T-helper 2 cell (primary cell): ENCODE measurements around the gene PPARA.
A peak's percentile ranks its signal among the peaks of the same experiment; 100 is the strongest.
"Not testable (repeated sequence)": the region's sequence is repeated elsewhere in the genome, so short reads cannot be mapped to it uniquely, and the experiment has no call there.

Experiments used
- DNase-seq, 5 experiments: peaks; one replicate each; pipeline versions ENCODE4 v3.0.0 to v3.0.0-alpha.2; 2012 to 2022

PPARA gene

DNA sequence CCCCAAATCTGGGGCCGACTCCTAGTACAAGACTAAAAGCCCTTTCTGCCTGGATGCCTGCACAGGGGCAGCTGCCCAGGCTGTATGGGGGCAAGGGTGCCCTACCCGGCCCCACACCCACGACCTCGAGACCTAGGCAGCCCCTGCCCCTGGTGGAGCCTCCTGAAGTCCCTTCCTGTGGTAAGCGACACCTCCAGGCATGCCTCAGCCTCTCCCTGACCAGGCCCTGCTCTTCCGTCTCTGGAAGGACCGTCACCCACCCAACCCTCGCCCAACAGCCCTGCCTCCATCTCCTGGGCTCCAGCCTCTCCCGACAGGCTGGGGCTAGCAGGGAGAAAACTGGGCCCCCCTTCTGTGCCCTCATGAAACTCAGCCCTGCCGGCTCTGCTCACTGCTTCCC lies 22.8 kb upstream of the PPARA start:
- no peak for DNase-seq

DNA sequence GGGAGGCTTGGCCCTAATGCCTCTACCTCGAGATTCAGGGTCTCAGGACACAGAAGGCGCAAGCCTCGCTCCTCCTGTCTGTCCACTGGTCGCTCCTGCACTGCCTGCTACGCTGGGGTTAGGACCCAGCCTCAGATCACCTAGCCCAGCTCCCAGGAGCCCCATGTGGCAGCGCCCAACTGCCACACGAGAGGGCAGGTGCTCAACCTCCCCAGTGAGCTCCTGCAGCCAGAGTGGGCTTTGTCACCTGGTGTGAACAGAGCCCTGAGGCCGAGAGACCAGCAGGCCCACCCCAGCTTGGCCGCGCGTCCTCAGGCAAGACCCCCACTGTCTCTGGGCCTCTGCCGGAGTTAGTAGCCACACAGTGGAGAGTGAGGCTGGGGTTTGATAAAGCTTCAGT lies 21.7 kb upstream of the PPARA start:
- no peak for DNase-seq

DNA sequence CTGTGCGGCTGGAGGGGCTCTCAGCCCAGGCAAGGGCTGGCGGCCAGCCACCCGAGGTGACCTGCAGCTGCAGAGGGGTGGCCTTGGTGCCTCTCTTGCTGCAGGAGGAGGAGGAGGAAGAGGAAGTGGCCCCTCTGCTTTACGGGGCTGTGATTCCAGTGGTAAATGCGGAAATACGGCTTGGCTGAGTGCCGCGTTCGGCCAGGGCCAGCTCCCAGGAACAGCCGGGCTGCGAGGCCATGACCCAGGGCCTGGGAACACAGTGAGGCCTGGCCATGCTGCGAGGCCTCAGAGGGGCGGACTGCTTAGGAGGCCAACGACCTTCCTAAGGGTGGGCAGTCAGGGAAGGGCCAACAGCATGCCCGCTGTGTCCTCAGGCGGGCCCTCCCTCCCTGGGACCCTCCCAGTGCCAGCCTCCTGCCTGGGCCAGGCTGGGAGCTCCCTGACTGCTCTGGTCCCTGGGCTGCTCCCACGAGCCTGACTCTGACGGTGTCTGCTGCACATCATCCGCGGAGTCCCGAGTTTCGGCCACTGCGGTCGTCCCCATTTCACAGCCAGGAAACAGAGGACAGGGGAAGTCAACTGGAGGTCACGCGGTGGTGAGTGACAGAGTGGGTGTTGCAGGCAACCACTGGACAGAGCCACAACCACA lies 20.8 kb upstream of the PPARA start:
- no peak for DNase-seq

DNA sequence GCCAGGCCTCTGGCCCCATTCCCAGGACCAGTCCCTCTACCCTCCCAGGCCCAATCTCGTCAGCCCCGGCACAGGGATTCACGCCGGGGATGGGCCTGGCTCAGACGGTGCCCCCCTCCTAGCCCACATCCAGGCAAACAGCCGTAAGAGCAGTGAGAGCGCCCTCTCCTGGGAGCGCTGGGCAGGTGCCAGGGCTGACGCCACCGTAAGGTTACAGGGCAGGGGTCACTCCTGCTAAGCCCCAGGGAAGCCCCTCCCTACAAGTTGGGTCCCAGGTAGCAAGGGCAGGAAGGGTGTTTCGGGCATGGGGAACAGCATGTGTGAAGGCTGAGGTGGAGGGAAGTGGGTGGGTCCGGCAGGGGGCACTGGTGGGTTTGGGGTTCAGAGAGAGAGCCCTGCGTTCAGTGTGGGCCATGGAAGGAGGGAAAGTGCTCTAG lies 19.2 kb upstream of the PPARA start:
- DNase-seq = no peak

DNA sequence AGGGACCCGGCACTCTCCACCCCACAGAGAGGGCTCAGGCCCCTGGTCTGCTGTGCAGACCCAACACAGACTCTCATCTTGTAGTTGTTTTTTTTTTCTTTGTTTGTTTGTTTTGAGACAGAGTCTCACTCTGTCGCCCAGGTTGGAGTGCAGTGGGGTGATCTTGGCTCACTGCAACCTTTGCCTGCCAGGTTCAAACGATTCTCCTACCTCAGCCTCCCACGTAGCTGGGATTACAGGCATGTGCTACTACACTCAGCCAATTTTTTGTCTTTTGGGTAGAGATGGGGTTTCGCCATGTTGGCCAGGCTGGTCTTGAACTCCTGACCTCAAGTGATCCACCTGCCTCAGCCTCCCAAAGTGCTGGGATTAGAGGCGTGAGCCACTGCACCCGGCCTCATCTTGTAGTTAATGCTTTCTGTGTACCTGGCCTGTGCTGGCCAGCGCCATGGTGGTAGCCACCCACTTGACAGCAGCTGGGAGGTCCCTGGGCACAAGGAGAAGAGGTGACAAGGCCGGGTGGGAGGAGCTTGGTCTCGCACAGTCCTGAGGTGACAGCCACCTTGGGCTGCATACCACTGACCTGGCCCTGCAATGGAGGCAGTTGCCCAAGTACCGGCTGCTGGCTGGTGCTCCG lies 18.0 kb upstream of the PPARA start:
- not testable (repeated sequence) for DNase-seq

DNA sequence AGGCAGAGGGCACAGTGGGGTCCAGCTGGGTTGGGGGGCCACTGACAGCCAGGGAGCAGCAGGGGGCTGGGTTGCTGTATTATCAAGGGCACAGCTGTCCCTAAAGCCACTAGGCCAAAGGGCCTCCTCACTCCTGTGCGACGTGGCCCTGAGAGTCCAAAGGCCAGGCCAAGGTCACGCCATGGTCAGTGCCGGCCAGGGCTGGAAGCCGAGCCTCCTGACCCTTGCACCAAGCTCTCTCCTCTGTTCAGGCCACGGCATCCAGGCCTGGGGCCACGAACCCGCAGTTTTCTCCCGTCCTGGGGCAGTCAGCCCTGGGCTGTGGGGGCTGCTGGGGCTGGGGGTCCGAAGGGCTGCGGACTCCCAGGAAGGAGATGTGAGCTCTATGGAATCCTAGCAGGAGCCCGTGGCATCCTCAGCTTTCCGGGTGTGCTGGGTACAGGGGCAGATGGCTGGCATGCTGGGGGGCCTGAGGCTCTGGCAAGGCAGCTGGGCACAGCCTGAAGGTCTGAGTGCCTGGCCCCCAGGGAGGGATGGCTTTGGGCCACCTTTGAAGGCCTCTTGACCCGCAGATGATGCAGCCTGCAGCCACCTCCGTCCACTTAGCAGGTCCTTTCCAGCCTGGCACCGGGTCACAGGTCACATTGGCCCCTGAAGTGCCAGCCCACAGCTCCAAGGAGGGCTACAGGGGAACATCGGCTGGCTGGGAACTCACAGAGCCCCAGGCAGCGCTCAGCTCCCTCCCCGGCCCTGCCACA lies 17.3 kb upstream of the PPARA start:
- DNase-seq = no peak

DNA sequence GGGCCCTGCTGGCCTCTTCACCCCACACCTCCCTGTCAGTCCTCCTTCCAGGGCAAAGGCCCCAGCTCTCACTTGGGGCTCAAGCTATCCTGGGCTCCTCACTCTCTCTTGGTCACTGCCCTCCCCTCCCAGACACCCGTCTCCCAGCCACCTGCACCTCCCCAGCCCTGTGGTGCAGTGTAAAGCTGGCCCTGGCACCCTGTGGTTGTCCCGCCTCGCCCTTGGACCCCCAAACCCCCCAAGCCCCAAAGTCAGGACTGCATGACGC lies 16.8 kb upstream of the PPARA start:
- DNase-seq = no peak

DNA sequence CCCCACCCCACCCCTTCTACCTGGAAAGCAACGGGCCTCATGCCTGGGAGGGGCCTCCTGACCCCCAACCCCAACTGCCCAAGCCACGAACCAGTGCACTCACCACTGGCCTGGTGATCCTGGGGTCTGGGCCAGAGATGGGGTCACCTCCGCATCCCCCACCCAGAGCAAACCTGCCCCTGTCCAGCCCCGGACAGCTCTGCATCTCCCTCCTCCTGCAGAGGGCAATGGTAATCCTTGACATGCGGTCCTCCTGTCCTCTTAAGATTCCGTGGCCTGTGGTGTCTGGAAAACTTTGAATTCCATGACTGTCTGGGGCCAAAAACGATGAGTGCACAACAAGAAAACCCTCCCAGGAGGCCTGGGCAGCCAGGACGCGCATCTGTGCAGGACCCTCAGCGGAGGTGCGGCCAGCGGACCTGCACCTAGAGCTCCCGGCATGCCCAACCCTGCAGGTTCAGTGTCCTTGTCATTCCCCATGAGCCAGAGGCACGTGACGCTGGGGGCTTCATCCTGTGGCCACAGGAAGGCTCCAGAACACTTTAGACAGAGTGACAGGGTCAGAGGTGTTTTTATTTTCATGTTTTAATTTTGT lies 16.1 kb upstream of the PPARA start:
- DNase-seq = no peak

DNA sequence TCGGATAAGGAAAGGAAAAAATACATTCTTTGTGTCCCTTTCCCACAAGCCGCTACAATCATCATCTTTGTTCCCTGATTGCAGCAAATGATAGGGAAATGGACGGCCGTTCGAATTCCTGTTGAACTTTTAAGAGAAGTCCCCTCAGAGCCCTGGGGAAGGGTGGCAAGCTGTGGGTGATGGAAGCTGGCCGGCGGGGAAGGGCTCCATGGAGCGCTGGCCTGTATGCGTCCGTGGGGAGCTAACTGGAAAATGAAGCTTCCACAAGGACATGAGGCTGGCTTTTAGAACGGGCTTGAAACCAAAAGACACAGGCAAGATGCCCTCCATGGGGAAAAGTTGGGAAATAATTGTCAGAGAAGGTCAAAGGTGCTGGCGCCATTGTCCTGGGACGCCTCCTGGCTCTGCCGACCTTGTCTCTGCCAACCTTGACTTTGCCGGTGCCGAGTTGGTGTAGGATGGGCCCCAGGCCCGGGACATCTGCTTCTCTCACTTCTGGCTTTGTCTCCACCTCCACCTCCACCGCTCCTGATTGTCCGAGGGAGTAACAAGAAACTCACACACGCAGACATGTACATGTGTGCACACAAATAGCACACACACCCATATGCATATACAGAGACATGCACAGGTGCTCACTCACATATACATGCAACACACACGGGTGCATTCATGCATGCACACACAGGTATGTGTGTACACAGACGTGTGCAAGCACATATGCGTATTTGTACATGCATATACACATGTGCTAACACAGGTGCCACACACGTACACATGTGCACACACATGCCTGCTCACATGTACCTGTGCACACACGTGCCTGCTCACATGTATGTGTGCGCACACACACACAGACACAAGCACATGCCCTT lies 14.5 kb upstream of the PPARA start:
- no peak for DNase-seq

DNA sequence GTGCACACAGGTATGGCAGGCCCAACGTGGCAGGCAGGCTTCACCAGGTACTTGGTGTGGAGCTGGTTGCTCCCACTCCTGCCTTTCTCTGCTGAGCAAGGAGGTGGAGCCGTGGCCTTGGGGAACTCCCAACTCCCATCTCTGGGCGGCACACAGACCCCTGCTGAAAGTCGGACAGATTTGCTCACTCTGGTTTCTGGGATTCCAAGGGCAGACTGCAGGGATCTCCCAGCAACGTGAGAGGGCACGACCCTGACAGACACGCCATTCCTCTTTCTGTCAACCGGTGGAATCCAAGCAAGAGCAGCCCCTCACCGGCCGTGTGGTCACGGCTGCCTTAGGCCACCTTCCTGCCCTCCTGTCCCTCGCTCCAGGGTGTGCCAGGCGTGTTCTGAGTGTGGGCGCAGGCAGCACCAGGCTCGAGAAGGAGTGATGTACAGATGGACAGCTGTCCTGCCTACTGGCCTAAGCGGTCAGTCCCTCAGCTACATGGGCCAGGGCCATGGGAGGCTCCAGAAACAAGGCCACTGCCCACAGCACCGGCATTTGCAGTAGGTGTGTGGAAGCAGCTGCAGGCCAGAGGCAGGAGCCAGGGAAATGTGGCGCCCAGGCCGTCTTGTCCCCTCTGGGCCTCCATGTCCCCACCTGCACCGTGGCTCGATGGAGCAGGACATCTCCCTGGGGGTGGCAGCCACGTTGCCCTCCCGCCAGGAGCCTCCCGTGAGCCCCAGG lies 13.7 kb upstream of the PPARA start:
- peak in 1 of 5 experiments; percentile 2 for DNase-seq

DNA sequence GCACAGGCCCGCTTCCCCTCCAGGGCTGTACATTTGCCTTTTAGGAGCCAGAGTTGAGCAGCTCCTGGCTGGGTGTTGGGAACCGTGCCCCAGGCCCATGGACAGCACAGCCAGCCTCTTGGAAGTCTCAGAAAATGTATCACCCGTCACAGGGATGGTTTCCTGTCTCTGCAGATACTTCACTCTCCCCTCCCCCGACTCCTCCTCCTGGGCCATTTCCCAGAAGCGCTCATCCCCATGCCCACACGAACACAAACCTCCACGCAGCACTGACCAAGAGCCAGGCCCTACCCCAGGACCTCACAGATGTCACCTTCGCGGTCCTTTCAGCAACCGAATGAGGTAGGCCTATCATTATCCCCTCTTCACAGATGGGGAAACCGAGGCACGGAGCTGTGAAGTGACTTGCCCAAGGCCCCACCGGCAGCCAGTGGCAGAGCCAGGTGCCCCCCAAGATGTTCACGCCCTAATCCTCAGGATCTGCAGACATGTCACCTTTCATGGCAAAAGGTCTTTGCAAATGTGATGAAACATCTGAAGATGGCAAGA lies 13.0 kb upstream of the PPARA start:
- DNase-seq = no peak

DNA sequence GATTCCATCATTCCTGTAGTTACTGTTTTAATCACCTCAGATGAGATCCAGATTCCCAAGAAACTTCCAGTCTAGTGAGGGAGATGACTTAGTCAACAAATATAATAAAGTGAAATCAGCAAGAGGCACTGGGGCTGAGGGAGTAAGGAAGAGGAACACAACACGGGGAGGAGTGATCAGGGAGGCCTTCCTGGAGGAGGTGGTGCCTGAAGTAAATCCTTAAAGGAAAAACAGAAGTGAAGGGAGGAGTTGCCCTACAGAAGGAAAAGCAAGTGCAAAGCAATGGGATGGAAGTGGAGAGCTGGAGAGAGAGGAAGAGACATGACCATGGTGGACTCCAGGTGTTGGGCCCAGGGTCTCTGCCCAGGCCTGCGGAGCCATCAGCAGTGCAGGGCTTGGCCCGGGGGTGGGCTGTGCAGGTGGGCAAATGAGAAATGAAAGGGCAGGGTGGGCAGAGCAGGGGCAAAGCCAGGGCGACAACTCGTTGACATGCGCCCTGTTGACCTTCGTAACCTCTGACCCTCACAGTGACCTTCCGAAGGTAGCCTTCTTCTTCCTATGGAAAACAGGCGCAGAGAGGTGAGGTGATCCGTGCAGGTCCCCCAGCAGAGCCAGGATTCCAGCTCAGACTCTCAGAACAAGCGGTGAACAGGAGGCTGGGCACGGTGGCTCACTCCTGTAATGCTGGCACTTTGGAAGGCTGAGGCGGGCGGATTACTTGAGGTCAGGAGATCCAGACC lies 12.1 kb upstream of the PPARA start:
- DNase-seq = no peak

DNA sequence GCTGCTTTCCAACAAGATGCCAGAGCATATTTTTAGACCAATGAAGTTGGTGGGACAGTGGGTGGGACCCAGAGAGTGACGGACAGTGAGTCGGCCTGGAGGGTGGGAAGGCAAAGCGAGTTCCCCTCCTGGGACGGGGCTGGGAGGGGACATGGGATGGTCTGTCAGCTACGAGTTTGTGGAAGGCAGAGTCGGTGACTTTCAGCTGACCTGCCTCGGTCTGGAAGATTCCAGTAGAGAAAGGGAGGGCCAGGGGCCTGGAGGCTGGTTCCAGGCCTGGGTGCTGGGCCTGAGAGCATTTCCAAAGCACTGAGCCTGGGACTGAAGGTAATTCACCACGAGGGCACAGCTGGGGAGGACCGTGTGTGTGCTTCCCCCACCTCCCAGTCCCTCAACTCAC lies 10.9 kb upstream of the PPARA start:
- DNase-seq = not testable (repeated sequence)

DNA sequence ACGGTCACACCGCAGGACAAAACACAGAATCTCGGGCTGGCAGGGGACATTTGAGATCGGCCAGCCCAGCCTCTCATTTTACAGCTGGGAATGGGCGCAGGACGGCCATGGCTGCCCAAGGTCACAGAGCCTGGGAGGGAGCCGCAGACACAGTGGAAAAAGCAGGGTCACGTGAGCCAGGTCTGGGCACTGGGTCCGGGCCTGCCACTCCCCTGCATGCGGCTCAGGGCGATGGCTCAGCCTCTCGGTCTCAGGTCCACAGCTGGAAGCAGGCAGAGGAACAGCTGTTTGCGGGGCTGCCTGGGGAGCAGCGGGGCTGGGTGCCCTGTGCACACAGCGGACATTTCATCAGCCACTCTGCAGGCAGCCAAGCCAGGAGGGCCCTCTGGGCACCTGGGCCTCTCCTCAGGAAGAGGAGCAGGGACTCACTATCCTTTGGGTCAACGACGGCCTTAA lies 10.4 kb upstream of the PPARA start:
- DNase-seq = no peak

DNA sequence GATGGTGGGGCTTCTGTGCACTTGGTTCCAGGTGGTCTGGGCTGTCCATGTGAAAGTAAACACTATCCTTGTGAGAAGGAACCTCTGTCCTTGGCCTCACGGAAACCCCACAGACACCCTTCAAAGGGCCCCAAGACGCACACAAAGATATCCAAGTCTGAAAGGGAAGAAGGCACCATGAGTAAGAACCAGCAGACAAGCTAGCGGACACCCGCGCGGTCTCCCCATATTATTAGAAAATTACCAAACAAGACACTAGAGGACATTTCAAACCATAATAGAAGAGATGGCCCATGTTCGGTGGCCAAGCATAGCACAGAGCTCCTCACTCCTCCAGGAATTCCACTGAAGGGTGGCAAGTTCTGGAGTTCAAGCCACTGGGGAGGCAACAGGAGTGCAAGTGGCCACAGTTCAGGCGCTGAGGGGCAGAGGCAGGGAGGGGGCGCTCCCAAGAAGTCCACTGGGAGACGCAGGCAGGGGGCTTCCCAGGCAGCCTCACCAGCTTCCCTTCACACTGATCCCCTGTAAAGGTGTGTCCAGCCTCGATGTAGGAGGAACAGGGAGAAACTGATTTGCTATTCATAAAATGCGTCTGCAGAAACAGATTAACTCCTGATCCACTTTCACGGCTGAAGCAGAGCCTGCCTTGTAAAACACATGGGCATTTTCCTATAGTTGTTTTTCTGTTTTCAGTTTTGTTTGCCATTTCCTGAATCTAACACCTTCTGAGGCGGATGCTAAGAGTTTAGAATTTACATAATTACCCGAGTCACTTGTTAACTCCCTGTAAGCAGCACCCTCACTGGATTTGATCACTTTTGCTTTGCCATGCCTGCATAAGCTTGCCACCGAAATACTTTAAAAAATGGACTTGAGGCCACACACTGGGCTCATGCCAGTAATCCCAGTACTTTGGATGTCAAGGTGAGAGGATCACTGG lies 9.1 kb upstream of the PPARA start:
- peak in 1 of 5 experiments; percentile 23 for DNase-seq

DNA sequence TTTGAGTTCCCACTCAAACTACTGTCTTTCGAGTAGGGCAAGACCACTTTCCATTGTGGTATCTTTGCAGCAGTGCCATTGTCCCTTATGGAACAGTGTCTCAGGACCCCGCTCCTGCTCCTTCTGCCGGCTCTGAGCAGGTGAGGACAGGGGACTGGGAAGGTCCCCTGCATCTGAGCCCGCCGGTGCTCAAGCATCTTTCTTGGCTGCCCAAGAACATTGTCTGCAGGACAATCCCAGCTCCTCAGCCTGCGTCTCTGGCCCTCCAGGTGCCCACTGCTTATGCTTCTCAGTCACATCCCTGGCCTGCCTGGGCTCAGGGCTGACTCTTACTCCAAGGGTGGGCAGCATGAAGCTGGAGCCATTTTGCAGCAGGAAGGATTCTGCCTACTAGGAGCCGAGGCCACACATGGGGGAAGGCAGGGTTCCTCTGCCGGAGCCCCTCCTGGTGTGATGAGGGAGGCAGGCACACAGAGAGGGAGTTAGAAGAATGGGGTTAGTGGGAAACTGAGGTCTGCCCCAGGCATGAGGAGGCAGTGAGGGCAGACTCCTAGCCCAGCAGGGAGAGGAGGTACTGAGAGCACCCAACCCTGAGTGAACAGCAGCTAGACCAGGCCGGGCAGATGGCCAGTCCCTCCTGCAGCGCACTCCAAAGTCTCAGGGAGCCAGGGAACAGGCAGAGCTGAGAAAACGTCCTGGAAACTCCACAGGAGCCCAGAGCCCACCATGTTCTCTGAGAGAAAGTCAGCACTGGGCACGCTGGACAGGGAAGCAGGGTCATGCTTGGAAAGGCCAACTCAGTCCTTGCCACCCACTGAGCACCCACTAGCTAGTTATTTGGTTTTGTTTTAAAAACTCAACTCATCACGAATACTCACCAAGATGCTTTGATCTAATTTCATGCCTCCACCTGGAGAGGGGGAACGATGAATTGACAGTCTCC lies 7.5 kb upstream of the PPARA start:
- no peak for DNase-seq

DNA sequence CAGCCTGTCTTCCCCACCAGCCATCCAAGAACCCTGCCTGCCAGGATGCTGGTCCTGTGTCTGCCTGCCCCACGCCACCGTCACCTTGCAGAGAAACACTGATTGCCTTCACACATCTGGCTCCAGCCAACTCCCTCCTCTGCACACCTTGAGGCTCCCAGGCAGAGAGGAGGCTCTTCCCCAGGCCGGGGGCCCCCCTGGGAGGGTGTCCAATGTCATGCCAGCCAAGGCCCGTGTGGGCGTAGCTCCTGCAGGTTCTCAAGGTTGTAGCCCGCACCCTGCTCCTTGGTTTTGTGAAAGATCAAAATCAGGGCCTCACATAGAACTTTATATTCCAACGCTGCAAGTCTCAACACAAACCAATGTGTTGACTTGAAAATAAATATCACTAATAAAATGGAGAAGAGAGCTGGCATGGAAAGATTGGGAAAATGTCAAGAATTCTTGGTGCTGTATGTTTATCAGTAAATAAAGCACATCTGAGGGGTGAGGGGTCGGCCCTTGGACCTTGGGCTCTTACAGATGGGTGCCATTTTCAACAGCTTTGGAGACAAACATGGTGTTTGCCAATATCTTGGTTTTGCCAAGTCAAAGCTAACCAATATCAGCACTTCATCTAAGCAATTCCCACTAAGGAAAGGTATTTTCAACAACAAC lies 6.7 kb upstream of the PPARA start:
- no peak for DNase-seq

DNA sequence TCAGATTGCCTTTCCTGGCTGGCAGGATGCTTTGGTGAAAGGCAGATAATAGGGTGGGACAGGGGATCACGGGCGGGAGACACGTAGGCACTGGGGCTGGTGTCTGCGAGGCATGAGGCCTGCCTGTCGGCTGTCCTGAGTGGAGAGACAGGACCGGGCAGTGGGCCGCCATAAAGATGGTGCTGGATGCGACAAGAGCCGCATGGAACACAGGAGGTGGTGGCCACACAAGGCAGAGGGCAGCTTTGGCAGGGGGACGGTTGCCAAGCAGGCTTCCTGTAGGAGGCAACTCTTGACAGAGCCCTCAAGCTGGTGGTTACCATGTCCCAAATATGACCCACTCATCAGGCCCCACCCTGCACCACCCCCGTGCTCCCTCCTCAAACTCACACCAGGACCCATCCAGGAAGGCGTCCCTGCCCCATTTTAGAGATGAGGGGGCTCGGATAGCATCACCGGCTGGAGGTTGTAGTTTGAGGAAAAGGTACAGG lies 4.9 kb upstream of the PPARA start:
- no peak for DNase-seq
